Measurements from ENCODE around the gene ABCG1. TPM values are rescaled to one million over a fixed set of nuclear protein-coding genes. Genes with fewer than 3 reads are reported as not detected.

Gene ABCG1
- total and polyA plus RNA-seq, 3 experiments from 2014 or later, result 3.7 to 15.7 (median 3.8) TPM

DNA sequence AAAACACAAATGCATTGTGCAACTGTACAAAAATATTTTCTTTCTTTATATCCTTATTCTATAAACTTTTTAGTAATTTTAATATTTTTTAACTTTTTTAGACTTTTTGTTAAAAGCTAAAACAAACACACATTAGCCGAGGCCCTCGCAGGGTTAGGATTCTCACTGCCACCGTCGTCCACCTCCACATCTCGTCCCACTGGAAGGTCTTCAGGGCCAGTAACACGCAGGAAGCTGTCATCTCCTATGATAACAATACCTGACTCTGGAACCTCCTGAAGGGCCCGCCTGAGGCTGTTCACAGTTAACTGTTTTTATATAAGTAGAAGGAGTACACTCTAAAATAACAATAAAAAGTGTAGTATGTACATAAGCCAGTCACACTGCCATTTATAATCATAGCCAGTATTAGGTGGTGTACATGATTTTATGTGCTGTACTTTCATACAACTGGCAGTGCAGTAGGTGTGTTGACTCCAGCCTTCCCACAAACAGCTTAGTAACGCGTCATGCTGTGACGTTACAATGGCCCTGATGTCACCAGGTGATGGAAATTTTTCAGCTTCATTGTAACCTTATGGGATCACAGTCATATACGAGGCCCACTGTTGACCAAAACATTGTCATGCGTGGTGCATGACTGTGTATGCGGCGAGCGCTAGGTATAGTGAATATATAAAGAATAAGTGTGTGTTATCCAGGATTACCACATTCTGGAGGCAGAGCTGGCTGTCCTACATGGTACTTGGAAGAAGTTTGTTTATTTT, 123.0 kb downstream of the ABCG1 start:
- H3K4me3 Mint-ChIP-seq, result no peak overlapping the region
- ChIA-PET POLR2A (no interaction called here), CTCF (interaction anchor here (2.2 kb wide), 1 partner anchor 31 kb away, joined by 5 read pairs; no protein-coding TSS in a partner anchor)
- no peak overlapping the region for H3K27ac Mint-ChIP-seq
- H3K36me3 ChIP-seq (ENCODE audit: insufficient read depth, low read length), result no peaks in the 10 kb centered on the region
- H3K4me1 ChIP-seq (ENCODE audit: insufficient read depth, low read length), result peaks cover 10% of the 10 kb centered on the region
- no peaks in the 10 kb centered on the region for H3K9me3 ChIP-seq (ENCODE audit: low read length)
- no peak overlapping the region for H3K4me3 ChIP-seq (ENCODE audit: low read length)
- H3K36me3 Mint-ChIP-seq, result no peaks in the 10 kb centered on the region
- peaks cover 2 to 4% of the 10 kb centered on the region in 2 donors for H3K27me3 Mint-ChIP-seq
- no peaks in the 10 kb centered on the region for H3K9me3 Mint-ChIP-seq
- no peaks in the 10 kb centered on the region for H3K27me3 ChIP-seq (ENCODE audit: insufficient read depth, low read length, poor library complexity, severe bottlenecking)
- H3K4me1 Mint-ChIP-seq, result peaks cover 6 to 11% (median 7%) of the 10 kb centered on the region in 3 donors
- H3K27ac ChIP-seq (ENCODE audit: low read depth, low read length), result no peak overlapping the region
- no peak for DNase-seq

DNA sequence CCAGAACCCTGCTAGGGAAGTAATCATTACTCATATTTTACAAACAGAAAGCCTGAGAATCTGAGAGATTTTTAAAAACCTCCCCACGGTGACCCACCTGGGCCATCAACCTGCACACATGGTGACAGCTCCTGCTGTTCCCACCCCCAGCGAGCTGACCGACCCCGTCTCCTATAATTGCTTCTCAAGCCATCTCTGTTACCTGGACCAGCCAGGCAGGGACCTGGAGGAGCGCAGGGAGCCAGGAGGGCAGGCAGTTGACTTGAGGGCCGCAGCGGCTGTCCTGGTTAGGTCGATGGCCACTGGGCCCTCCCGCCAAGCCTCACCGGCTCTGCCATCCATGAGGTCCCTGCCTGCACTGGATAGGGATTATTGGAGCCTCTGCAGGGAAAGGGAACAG, 124.2 kb downstream of the ABCG1 start:
- no peaks in the 10 kb centered on the region for H3K27me3 Mint-ChIP-seq
- no peak overlapping the region for H3K27ac ChIP-seq (ENCODE audit: low read depth, low read length)
- no peaks in the 10 kb centered on the region for H3K9me3 Mint-ChIP-seq
- H3K9me3 ChIP-seq (ENCODE audit: low read length), result no peaks in the 10 kb centered on the region
- ChIA-PET POLR2A (no interaction called here), CTCF (no interaction called here)
- H3K4me1 Mint-ChIP-seq, result peaks cover under 1 to 2% (median 1%) of the 10 kb centered on the region in 3 donors
- H3K4me3 Mint-ChIP-seq, result no peak overlapping the region
- no peak overlapping the region for H3K27ac Mint-ChIP-seq
- peaks cover 5% of the 10 kb centered on the region for H3K4me1 ChIP-seq (ENCODE audit: insufficient read depth, low read length)
- no peaks in the 10 kb centered on the region for H3K36me3 Mint-ChIP-seq
- no peaks in the 10 kb centered on the region for H3K27me3 ChIP-seq (ENCODE audit: insufficient read depth, low read length, poor library complexity, severe bottlenecking)
- H3K4me3 ChIP-seq (ENCODE audit: low read length), result no peak overlapping the region
- no peaks in the 10 kb centered on the region for H3K36me3 ChIP-seq (ENCODE audit: insufficient read depth, low read length)
- no peak for DNase-seq

DNA sequence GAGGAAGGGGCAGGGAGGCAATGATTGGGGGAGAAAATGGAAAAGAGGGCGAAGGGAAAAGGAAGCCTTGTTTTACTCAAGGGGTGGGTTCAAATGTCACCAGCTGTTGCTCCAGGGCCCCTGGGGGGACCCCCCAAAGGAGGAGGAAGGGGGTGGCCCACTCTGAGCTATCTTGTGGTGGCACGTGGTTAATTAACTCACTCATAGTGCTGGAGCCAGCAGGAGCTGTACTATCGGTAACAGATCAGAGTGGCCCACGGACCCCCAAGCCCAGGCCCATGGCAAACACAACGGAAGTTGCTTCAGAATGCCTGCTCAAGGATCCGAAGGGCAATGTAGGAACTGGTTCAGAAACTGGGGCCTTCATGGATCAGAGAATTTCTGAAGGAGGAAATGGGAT, 124.6 kb downstream of the ABCG1 start:
- no peaks in the 10 kb centered on the region for H3K36me3 ChIP-seq (ENCODE audit: insufficient read depth, low read length)
- no peak overlapping the region for H3K27ac Mint-ChIP-seq
- H3K4me3 Mint-ChIP-seq, result no peak overlapping the region
- no peak overlapping the region for H3K4me3 ChIP-seq (ENCODE audit: low read length)
- no peaks in the 10 kb centered on the region for H3K27me3 Mint-ChIP-seq
- H3K9me3 Mint-ChIP-seq, result no peaks in the 10 kb centered on the region
- no peaks in the 10 kb centered on the region for H3K4me1 Mint-ChIP-seq
- ChIA-PET POLR2A (no interaction called here), CTCF (no interaction called here)
- DNase-seq, result no peak
- no peaks in the 10 kb centered on the region for H3K9me3 ChIP-seq (ENCODE audit: low read length)
- H3K27me3 ChIP-seq (ENCODE audit: insufficient read depth, low read length, poor library complexity, severe bottlenecking), result no peaks in the 10 kb centered on the region
- H3K36me3 Mint-ChIP-seq, result no peaks in the 10 kb centered on the region
- no peak overlapping the region for H3K27ac ChIP-seq (ENCODE audit: low read depth, low read length)
- peaks cover under 1% of the 10 kb centered on the region for H3K4me1 ChIP-seq (ENCODE audit: insufficient read depth, low read length)

DNA sequence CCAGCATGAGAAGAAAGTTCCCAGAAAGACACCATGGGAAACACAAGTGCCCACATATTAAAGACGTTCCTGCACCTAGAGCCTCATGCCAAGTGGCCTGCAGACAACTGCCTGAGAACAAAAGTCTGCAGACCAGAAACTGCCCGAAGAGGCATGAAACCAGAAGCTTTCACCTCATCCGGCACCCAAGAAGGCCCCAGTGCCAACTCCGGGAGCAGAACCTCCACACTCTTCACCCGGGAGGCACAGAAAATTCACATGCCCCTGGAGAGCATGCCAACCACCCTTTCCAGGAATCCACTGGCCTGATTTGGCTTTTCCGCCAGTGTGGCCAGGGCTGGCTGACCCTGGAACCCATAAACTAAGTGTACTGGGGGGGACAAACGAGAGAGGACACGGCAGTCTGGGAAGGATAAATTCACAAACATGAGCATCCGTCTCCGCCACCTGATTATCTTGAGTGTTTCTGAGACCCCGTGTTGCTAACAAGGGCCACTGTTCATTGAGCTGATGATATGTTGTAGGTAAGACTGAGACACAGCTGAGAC, 125.1 kb downstream of the ABCG1 start:
- H3K36me3 ChIP-seq (ENCODE audit: insufficient read depth, low read length), result no peaks in the 10 kb centered on the region
- no peak overlapping the region for H3K27ac ChIP-seq (ENCODE audit: low read depth, low read length)
- H3K9me3 Mint-ChIP-seq, result no peaks in the 10 kb centered on the region
- H3K4me1 ChIP-seq (ENCODE audit: insufficient read depth, low read length), result no peaks in the 10 kb centered on the region
- DNase-seq, result no peak
- H3K27ac Mint-ChIP-seq, result no peak overlapping the region
- ChIA-PET CTCF (no interaction called here), POLR2A (no interaction called here)
- H3K9me3 ChIP-seq (ENCODE audit: low read length), result no peaks in the 10 kb centered on the region
- H3K4me3 ChIP-seq (ENCODE audit: low read length), result no peak overlapping the region
- H3K4me3 Mint-ChIP-seq, result no peak overlapping the region
- no peaks in the 10 kb centered on the region for H3K27me3 Mint-ChIP-seq
- no peaks in the 10 kb centered on the region for H3K27me3 ChIP-seq (ENCODE audit: insufficient read depth, low read length, poor library complexity, severe bottlenecking)
- no peaks in the 10 kb centered on the region for H3K4me1 Mint-ChIP-seq
- H3K36me3 Mint-ChIP-seq, result no peaks in the 10 kb centered on the region

DNA sequence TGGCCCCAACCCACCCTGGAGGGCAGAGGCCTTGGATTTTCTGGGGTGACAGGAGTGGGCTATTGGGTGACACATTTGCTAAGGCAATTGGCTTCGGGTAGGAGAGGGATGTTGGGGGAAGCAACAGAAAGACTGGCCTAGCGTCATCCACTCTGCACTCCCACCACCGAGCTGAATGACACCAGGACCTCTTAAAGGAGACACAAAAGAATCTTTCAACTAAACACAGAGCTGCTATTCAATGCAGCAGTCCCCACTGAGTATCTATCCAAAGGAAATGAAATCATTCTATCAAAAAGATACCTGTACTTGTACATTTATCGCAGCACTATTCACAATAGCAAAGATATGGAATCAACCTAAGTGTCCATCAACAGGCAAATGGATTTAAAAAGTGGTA, 125.7 kb downstream of the ABCG1 start:
- Mint-ChIP-seq H3K4me3 (no peak overlapping the region), H3K36me3 (no peaks in the 10 kb centered on the region), H3K9me3 (no peaks in the 10 kb centered on the region), H3K27ac (no peak overlapping the region), H3K4me1 (no peaks in the 10 kb centered on the region), H3K27me3 (no peaks in the 10 kb centered on the region)
- no peaks in the 10 kb centered on the region for H3K9me3 ChIP-seq (ENCODE audit: low read length)
- H3K36me3 ChIP-seq (ENCODE audit: insufficient read depth, low read length), result no peaks in the 10 kb centered on the region
- H3K4me1 ChIP-seq (ENCODE audit: insufficient read depth, low read length), result no peaks in the 10 kb centered on the region
- H3K27me3 ChIP-seq (ENCODE audit: insufficient read depth, low read length, poor library complexity, severe bottlenecking), result no peaks in the 10 kb centered on the region
- H3K4me3 ChIP-seq (ENCODE audit: low read length), result no peak overlapping the region
- CTCF ChIA-PET, result no interaction called here
- no peak overlapping the region for H3K27ac ChIP-seq (ENCODE audit: low read depth, low read length)
- POLR2A ChIA-PET, result no interaction called here
- no peak for DNase-seq

DNA sequence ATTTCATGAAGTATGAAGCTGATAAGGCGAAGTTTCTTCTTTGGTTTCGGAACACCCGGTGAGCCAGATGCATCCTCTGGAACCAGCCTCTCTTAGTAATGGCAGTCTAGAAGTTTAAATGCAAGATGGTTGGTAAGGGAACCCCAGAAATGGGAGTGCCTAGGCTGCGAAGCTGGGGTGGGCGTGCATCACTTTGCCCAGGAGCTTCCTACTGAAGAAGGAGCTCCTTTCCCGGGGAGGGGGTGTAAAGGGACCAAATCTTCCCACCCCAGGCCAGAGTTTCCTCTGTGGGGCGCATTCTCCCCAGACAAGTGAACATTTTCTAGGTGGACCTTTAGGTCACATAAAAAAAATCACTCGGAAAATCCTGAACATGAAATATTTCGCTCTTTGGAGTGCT, 127.5 kb downstream of the ABCG1 start:
- Histone ChIP-seq H3K4me1 (ENCODE audit: insufficient read depth, low read length) (no peaks in the 10 kb centered on the region), H3K9me3 (ENCODE audit: low read length) (no peaks in the 10 kb centered on the region), H3K36me3 (ENCODE audit: insufficient read depth, low read length) (no peaks in the 10 kb centered on the region), H3K4me3 (ENCODE audit: low read length) (no peak overlapping the region), H3K27me3 (ENCODE audit: insufficient read depth, low read length, poor library complexity, severe bottlenecking) (no peaks in the 10 kb centered on the region), H3K27ac (ENCODE audit: low read depth, low read length) (no peak overlapping the region)
- H3K27me3 Mint-ChIP-seq, result no peaks in the 10 kb centered on the region
- no peaks in the 10 kb centered on the region for H3K36me3 Mint-ChIP-seq
- H3K27ac Mint-ChIP-seq, result no peak overlapping the region
- CTCF ChIA-PET, result no interaction called here
- H3K4me1 Mint-ChIP-seq, result no peaks in the 10 kb centered on the region
- no peaks in the 10 kb centered on the region for H3K9me3 Mint-ChIP-seq
- POLR2A ChIA-PET, result no interaction called here
- H3K4me3 Mint-ChIP-seq, result no peak overlapping the region
- DNase-seq, result no peak

Other genes with a start within 250 kb of the ABCG1 start
- gene ZBTB21, start 208.8 kb upstream of the ABCG1 start, total RNA-seq, result 10 to 100 TPM; 39.0 to 43.6 TPM
- 5.9 TPM for gene ZBTB21, start 208.8 kb upstream of the ABCG1 start, polyA plus RNA-seq
- gene UMODL1, start 147.8 kb upstream of the ABCG1 start, total RNA-seq, result under 1 TPM in 1 of 2 experiments, not detected in 1; 0.07 TPM
- gene UMODL1, start 147.8 kb upstream of the ABCG1 start, polyA plus RNA-seq, result not detected
- gene TFF3, start 96.3 kb downstream of the ABCG1 start, total RNA-seq, result not detected
- not detected for gene TFF3, start 96.3 kb downstream of the ABCG1 start, polyA plus RNA-seq
- not detected for gene TFF2, start 131.9 kb downstream of the ABCG1 start, total RNA-seq
- gene TFF2, start 131.9 kb downstream of the ABCG1 start, polyA plus RNA-seq, result not detected
- gene TFF1, start 147.4 kb downstream of the ABCG1 start, total RNA-seq, result not detected
- gene TFF1, start 147.4 kb downstream of the ABCG1 start, polyA plus RNA-seq, result not detected
- gene TMPRSS3, start 176.9 kb downstream of the ABCG1 start, total RNA-seq, result 10 to 100 TPM; 19.6 to 20.4 TPM
- 2.0 TPM for gene TMPRSS3, start 176.9 kb downstream of the ABCG1 start, polyA plus RNA-seq
- 10 to 100 TPM; 36.4 to 38.7 TPM for gene UBASH3A, start 184.8 kb downstream of the ABCG1 start, total RNA-seq
- gene UBASH3A, start 184.8 kb downstream of the ABCG1 start, polyA plus RNA-seq, result 55.1 TPM